ENCODE results near the gene CTIF. TPM values are rescaled to one million over a fixed set of nuclear protein-coding genes. Genes with fewer than 3 reads are reported as not detected.

The CTIF gene
- total RNA-seq, 2 experiments from 2014 or later: 3.2 to 3.5 TPM

DNA sequence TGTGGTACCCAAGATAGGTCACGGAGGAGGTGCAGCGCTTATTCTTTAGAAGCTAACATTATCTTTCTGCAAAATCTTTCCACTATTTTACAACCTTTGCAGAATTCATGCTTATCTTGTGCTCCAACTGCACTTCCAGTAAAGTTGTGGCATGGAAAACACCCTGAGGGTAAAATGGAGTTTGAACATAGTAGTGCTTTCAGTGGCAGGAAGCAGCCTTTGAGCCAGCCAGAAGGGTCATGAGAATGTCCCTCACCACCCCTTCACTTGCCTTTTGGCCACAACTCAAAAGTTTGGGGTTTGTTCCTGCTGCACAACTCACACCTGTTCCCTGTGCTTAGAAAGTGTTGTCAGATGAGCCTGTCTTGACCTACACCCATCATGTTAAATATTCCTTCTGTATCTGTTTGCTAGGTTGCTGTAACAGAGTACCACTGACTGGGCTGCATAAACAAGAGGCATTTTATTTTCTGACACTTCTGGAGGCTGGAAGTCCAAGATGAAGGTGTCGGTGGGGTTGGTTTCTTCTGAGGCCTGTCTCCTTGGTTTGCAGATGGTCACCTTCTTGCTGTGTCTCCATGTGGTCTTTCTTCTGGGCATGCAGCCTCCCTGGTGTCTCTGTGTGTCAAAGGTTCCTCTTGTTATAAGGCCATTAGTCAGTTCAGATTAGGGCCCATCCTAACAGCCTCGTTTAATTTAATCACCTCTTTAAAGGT lies 217.8 kb downstream of the CTIF start:
- TF ChIP-seq, protein P1, sequence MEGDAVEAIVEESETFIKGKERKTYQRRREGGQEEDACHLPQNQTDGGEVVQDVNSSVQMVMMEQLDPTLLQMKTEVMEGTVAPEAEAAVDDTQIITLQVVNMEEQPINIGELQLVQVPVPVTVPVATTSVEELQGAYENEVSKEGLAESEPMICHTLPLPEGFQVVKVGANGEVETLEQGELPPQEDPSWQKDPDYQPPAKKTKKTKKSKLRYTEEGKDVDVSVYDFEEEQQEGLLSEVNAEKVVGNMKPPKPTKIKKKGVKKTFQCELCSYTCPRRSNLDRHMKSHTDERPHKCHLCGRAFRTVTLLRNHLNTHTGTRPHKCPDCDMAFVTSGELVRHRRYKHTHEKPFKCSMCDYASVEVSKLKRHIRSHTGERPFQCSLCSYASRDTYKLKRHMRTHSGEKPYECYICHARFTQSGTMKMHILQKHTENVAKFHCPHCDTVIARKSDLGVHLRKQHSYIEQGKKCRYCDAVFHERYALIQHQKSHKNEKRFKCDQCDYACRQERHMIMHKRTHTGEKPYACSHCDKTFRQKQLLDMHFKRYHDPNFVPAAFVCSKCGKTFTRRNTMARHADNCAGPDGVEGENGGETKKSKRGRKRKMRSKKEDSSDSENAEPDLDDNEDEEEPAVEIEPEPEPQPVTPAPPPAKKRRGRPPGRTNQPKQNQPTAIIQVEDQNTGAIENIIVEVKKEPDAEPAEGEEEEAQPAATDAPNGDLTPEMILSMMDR (IDR thresholded peaks at IDR 0.05): no peak
- ChIA-PET POLR2A (interaction anchor here (1.0 kb wide), 1 partner anchor 31 kb away, joined by 5 read pairs; no protein-coding TSS in a partner anchor), CTCF (interaction anchor here (0.6 to 0.8 kb wide), 2 partner anchors 131 to 314 kb away, joined by 3 read pairs; no protein-coding TSS in a partner anchor)
- no peaks in the 10 kb centered on the region for H3K27me3 Mint-ChIP-seq
- no peak overlapping the region for H3K4me3 Mint-ChIP-seq
- intact Hi-C loops (cut with micrococcal nuclease): no loop called here
- no peaks in the 10 kb centered on the region for H3K36me3 Mint-ChIP-seq (ENCODE audit: low read depth)
- H3K4me1 Mint-ChIP-seq (ENCODE audit: low read depth): peaks cover 3% of the 10 kb centered on the region
- H3K27ac Mint-ChIP-seq: no peak overlapping the region
- DNase-seq (no peak), ATAC-seq (no peak)
- no peaks in the 10 kb centered on the region for H3K9me3 Mint-ChIP-seq

DNA sequence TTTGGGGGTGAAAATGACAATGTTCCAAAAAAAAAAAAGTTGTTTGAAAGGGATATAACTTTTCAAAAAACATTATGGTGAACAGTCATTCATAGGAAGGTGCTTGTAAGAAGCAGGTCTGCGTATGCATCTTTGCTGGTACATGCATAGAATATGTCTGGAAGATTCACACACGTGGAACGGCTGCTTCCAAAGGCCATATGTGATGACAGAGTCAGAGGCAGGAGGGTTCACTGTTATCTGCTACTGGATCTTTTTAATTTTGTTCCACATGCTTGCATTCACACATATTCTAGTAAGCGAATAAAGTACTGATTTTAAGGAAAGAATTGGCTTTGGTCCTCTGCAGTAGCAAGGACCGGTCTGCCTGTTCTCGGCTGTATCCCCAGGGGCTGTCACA lies 218.5 kb downstream of the CTIF start:
- ChIA-PET POLR2A (no interaction called here), CTCF (no interaction called here)
- no peaks in the 10 kb centered on the region for H3K27me3 Mint-ChIP-seq
- no peak for ATAC-seq
- H3K4me3 Mint-ChIP-seq: no peak overlapping the region
- intact Hi-C loops (cut with micrococcal nuclease): no loop called here
- DNase-seq: no peak
- no peaks in the 10 kb centered on the region for H3K36me3 Mint-ChIP-seq (ENCODE audit: low read depth)
- H3K9me3 Mint-ChIP-seq: no peaks in the 10 kb centered on the region
- peaks cover 3% of the 10 kb centered on the region for H3K4me1 Mint-ChIP-seq (ENCODE audit: low read depth)
- H3K27ac Mint-ChIP-seq: no peak overlapping the region
- TF ChIP-seq, protein P1 (IDR thresholded peaks at IDR 0.05): no peak

DNA sequence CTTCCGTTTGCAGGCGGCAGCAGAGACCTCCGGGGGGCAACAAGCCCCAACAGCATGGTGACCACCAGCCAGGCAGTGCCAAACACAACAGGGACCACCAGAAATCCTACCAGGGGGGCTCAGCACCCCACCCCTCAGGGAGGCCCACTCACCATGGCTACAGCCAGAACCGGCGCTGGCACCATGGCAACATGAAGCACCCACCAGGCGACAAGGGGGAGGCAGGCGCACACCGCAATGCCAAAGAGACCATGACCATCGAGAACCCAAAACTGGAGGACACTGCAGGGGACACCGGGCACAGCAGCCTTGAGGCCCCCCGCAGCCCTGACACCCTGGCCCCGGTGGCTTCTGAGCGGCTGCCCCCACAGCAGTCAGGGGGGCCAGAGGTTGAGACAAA lies 219.1 kb downstream of the CTIF start:
- no peaks in the 10 kb centered on the region for H3K9me3 Mint-ChIP-seq
- no peaks in the 10 kb centered on the region for H3K36me3 Mint-ChIP-seq (ENCODE audit: low read depth)
- H3K4me1 Mint-ChIP-seq (ENCODE audit: low read depth): peaks cover 3% of the 10 kb centered on the region
- CTCF ChIA-PET: no interaction called here
- POLR2A ChIA-PET: no interaction called here
- TF ChIP-seq, protein P1 (IDR thresholded peaks at IDR 0.05): no peak
- no peak for DNase-seq
- H3K27ac Mint-ChIP-seq: no peak overlapping the region
- intact Hi-C loops (cut with micrococcal nuclease): no loop called here
- no peak for ATAC-seq
- no peak overlapping the region for H3K4me3 Mint-ChIP-seq
- no peaks in the 10 kb centered on the region for H3K27me3 Mint-ChIP-seq

DNA sequence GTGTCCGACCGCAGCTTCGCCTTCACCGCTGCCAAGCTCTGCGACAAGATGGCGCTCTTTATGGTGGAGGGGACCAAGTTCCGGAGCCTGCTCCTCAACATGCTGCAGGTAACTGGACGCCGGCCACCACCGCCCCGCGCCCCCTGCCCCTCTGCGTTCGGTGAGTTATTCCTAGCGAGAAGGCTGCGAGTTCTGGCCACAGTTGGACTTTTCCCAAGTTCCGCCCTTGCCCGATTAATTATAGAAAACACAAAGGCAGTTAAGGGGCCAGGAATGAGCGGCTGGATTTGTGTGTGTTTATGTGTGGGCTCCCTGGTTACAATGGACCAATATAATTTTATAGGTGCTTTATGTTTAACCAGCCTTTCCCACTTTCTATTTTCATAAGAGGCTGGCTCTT lies 222.8 kb downstream of the CTIF start:
- no peak overlapping the region for H3K27ac Mint-ChIP-seq
- ChIA-PET CTCF (no interaction called here), POLR2A (no interaction called here)
- no peak overlapping the region for H3K4me3 Mint-ChIP-seq
- no peaks in the 10 kb centered on the region for H3K9me3 Mint-ChIP-seq
- intact Hi-C loops (cut with micrococcal nuclease): no loop called here
- H3K36me3 Mint-ChIP-seq (ENCODE audit: low read depth): no peaks in the 10 kb centered on the region
- ATAC-seq (no peak), DNase-seq (no peak)
- H3K27me3 Mint-ChIP-seq: no peaks in the 10 kb centered on the region
- TF ChIP-seq, protein P1 (IDR thresholded peaks at IDR 0.05): no peak
- no peaks in the 10 kb centered on the region for H3K4me1 Mint-ChIP-seq (ENCODE audit: low read depth)

DNA sequence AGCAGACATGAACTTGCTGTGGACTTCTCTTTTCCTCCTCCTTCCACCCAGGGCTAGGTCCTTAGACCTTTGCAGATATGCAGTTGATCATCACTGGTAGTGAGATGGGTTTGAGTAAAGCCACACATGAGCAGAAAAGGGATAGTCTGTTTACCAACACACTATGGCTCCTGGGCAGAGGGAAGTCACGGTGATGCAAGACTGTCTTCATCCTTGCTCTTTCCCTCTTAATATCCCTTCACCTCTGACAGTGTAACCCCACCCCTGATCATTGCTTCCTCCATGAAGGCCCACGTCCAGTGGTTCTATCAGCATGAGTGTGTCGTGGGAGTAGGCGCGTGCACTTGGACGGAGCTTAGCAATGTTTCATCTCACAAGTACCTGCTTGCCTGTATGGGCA lies 223.2 kb downstream of the CTIF start:
- ATAC-seq (no peak), DNase-seq (no peak)
- no peaks in the 10 kb centered on the region for H3K9me3 Mint-ChIP-seq
- H3K36me3 Mint-ChIP-seq (ENCODE audit: low read depth): no peaks in the 10 kb centered on the region
- intact Hi-C loops (cut with micrococcal nuclease): no loop called here
- H3K4me3 Mint-ChIP-seq: no peak overlapping the region
- no peaks in the 10 kb centered on the region for H3K27me3 Mint-ChIP-seq
- H3K4me1 Mint-ChIP-seq (ENCODE audit: low read depth): no peaks in the 10 kb centered on the region
- TF ChIP-seq, protein P1 (IDR thresholded peaks at IDR 0.05): no peak
- ChIA-PET POLR2A (no interaction called here), CTCF (no interaction called here)
- H3K27ac Mint-ChIP-seq: no peak overlapping the region
